Stimulated activated CD4-positive, alpha-beta T cell treated with anti-CD3 and anti-CD28 coated beads, Interleukin-4, amount 100 ng/mL, for 48 hours (primary cell): ENCODE data around the gene MBD5.

Source experiments
- DNase-seq, 2 donors: peaks; one replicate each; pipeline ENCODE4 v3.0.0-alpha.2; 2020; ENCODE audit warnings: low read depth in 2 of 2

Gene MBD5

DNA sequence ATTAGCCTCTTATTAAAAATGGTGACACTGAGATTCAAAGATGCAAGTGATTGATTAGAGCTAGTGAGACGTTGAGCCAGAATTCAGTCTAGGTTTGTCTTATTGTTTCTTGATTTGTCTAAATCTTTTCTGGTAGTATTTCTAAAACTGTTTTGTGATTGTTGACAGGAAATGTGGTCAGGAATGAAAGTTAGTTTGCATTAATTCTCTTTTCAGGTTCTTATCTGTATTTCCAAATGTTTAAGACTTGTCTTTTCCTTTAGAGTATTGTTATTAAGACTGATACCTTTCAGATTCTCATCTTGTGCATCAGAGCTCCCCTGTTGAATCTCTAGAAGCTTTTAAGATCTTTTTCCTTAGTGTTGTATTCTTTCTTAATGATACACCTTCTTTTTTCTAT lies 89.3 kb downstream of the MBD5 start:
- DNase-seq = no peak

DNA sequence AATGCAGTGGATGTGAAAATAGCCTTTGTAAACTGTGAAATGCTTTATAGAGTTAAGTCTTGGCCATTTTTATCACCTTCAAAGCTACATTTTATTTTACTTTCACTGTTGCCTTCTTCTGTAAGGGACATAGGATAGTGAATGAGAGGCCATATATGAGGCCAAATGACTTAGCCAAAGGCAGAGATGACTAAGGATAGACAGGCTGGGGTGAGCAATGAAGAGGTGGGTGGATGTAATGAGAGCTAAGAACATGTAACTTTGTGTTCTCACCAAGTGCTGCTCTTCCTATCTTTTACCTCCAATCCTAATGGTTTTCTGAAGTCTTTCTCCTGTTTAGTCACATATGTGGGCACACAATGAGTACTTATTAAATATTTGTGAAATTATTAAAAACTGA lies 101.9 kb downstream of the MBD5 start:
- no peak for DNase-seq

DNA sequence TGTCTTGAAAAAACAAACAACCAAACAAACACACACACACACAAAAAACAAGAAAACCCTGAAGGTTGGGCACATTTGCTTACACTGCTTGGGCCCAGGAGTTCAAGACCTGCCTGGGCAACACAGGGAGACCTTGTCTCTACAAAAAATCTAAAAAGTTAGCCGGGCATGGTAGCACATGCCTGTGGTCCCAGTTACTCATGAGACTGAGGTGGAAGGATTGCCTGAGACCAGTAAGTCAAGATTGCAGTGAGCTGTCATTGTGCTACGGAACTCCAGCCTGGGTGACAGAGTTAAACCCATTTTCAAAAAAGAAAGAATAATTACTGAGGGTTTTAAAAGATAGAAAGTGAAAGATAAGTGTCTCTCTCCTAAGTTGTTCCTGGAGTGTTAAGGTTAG lies 103.4 kb downstream of the MBD5 start:
- no peak for DNase-seq

DNA sequence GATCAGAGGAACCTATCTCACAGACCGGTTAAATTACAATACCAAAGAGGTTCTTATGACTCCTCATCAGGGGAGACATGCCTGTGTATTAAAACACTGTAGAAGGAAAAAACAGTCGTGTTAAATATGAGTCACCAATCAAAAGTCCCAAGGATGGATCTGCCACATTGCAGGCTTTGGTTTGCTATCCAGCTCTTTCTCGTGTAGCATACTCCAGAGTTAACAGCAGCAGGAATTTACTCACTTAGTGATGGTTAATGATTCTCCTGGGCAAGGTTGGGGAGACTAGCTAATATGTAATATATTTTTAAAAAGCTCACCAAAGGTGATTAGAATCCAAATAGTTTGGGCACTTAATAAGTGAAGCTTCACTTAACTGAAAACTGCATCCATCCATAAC lies 109.7 kb downstream of the MBD5 start:
- no peak for DNase-seq

DNA sequence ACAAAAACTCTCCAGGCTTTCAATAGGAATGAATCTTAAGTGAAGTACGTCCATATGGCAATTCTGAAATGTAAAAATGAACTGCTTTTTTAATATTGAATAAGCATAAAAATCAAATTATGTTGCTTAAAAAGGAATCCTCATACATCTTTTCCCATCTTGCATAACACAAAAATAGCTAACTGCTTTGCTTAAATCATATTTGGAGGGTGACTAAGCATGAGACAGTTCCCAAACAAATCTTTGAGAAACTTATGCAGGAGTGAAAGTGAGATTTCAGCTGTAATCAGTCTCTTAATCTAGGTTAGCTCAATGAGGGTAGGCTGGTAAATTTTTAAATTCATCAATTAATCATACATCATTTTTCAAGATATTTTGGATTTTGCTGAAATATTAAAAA lies 111.5 kb downstream of the MBD5 start:
- DNase-seq = no peak

DNA sequence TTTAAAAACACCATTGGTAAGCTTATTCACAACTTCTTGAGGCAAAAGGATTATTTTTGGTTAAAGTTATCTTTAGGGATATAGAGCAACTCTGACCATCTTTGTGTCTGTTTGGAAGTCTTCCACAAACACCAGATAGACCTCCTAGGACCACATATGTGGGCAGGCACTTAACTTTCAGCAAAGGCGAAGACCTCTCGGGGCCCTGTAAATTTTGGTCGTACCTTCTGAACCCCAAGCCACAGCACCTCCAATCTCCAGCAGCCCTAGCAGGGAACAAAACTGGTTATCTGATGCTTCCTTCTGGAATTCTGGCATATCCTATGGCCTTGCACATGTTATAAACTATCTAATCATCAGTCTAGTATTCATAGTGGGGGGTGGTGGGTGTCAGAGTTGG lies 114.8 kb downstream of the MBD5 start:
- DNase-seq = no peak

DNA sequence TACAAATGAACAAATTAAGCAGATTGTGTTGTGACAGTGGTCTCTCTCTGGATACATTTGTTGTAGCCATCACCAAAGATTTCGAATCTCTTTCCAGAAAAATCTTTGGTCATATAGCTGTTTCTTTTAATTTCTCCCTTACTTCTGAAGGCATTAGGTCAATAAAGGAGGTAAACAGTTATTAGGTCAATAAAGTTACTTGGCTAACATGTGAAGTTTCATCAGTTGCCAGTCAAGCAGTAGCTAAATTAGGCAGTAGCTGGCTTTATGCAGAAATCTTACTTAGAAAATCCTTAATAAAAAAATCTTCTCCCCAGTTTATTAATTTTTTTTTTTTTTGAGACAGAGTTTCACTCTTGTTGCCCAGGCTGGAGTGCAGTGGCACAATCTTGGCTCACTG lies 115.5 kb downstream of the MBD5 start:
- DNase-seq = no peak

DNA sequence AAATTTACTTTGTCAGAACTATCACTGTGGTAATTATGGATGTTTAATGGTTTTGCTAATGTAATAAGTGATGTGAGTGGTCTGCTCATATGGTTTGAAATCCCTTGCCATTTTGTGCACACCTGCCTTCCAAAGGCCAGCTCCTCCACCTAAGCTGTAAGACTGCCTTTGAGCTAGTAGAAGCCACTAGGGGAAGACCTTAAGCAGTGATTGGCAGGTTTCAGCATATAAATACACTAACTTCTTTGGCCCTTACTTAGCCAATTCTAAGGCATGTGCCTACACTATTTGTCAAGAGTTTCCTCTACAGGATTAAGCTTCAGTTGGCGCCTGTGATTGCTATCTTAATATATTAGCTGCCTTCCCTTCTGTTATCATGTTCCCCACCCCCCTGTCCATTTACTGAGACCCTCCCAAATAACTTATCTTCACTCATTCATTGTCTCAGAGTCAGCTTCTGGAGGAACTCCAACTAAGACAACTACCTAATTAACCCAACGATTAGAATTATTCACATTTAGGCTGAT lies 141.1 kb downstream of the MBD5 start:
- DNase-seq = no peak

DNA sequence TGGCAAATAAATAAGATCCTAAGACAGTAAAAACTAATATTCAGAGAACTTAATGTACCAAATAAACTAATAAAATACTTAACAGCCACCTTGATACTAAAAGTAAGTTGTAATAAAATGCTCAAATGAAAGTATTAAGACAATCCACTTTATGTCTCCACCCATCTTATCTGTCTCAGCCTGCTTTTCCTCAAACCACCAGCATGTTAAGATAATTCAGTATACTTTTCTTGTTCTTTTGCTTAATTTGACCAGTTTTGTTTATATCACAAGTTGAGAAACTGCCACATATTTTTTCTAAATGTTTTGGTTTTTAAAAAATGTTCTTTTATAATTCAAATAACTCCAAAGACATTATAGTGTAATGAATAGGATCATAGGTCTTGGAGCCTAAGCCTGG lies 142.0 kb downstream of the MBD5 start:
- no peak for DNase-seq

DNA sequence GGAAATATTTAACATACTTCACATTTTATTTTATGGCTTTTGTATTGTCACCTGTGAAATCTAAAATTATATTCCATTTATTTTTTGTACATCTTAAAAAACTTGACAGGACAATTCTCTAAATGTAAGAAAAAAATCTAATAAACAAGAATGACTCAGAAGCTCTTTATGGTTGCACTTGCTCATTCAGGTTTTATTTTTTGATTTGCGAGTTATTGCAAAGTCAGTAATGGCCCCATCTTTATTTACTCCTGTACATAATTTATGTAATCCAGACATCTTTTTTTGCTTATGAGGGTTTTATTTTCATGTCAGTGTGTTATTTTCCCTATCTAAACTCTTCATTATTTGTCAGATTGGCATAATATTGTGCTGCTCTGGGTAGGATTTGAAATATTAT lies 145.1 kb downstream of the MBD5 start:
- no peak for DNase-seq

DNA sequence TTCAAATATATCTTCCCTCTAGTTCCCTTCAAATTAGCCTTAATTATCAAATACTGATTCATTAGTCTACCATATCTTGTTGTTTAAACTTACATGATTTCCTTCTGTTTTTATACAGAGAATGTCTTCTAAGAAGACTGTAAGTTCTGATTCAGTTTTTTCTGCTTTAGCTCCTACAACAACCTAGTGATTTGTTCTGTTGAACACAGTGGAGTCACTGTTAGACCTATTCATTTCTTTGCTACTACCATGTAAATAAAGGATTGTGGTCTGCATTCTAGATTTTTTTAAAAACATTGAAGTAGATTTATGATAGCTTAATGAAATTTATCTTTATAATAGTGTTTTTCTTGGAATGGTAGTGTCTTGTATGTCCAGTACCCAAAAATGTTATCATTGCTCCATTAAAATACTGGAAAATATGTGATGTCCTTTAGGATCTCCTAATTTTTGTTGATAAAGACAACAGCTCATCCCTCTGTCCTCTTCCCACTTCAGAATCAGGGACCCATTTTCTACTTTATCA lies 146.4 kb downstream of the MBD5 start:
- DNase-seq = no peak

DNA sequence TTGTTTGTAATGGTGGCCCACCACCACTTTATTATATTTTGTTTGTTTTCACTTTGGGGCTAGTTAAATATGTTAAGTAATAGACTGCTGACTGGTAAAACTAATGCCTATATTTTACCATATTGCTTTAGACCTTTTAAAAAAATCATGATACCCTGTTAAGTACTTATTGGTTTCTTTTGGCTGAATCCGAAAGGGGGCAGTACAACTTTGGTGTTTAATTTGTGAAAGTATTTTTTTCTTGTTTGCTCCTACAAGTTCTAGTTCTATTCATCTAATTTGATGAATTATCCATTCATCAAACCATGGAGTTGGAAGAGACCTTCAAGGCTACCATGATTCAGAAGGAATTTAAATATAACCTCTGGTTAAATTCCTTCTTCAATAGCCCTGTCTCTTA lies 147.0 kb downstream of the MBD5 start:
- no peak for DNase-seq

DNA sequence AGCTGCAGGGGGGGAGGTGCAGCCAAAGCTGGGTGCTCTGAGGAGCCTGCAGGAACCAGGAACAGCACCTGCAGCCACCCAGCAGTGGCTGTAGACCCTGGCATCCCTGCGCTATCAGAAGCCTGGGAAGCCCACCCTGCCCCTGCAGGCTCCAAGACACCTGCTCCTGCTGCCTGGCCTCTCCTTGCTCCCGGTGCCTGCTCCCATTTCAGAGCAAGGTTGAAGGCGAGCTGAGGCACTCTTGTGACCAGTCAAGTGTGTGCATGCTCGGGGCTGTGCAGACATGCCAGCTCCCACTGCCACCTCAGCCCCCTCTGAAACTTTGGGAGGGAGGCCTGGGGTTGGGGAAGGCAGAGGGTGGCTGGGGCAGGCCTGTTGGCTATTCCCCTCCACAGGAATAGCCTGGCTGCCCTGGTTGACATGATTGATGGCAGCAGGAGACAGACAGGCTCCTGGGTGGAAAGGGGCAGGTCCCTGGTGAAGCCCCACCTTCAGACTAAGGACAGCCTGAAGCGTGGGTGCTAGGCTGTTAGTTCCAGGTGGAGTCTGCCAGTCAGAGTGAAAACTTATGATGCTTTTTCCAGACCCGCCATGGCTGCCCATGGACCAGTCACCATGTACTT lies 151.4 kb downstream of the MBD5 start:
- DNase-seq = no peak

DNA sequence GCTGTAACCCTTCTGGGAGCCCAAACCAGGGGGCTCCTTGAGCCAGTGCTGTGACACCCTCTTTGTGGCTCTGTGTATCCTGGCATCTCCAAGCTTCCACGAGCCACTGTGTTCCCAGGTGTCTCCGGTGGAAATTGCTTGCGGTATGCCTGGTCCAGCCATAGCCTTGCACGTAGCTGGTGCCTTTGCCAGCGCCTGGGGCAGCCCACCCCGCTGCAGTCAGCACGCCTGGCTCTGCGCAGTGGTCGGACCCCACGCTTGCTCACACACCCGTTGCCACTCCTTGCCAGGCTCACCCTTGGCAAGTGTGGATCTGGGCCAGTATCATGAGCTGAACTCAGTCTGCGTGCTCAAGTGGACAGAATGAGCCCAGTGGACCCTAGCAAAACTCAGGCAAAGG lies 152.3 kb downstream of the MBD5 start:
- no peak for DNase-seq

DNA sequence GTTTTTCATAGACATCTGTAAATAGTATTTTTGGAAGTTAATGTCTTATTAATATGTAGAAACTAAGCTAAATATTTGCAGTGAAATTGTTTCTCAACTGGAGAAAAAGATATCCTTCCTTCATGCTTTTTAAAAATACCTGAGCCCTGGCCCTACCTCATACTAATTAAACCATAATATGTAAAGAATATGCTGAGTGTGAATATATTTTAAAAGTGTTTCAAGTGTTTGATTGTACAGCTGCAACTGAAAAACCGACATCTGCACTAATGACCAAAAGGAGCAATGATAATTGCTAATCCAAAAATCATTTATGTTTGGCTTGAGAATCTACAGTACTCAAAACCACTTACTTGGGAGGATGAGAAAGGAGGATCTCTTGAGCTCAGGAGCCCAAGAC lies 156.7 kb downstream of the MBD5 start:
- DNase-seq = no peak

DNA sequence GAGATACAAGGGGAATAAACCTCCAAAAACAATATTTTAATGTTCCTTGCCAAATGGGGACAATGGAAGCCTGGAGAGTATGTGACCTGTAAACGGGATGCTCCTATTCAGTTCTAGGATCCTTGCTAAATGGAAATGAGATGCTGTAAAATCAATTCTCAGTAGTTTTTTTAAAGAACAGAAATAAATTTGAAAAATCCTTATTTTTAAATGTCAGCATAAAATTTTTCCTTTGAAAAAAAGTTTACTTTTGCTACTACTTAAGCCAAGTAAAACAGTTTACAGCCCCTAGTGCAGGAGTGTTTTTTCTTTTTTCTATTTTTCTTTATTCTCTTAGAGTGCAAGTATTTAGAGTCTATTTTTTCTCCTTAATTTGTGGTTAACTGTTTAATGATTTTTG lies 158.8 kb downstream of the MBD5 start:
- DNase-seq = no peak

DNA sequence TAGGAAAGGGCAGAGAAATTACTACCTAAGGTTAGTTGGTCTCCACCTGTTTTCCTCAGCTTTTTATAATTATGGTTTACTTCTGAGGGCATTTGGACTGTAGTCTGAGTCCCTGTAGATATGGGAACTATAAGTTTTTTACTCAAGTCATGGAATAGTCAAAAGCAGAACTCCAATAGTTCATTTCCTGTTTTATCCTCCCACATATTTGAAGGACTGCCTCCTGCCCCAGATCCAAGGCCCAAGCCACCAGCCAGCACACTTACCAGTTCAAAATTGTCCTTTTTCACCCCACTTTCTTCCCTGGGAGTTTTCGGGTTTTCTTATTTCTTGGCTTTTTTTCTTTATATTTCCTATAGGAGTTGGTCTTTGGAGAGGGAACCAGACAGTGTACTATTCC lies 164.1 kb downstream of the MBD5 start:
- no peak for DNase-seq

DNA sequence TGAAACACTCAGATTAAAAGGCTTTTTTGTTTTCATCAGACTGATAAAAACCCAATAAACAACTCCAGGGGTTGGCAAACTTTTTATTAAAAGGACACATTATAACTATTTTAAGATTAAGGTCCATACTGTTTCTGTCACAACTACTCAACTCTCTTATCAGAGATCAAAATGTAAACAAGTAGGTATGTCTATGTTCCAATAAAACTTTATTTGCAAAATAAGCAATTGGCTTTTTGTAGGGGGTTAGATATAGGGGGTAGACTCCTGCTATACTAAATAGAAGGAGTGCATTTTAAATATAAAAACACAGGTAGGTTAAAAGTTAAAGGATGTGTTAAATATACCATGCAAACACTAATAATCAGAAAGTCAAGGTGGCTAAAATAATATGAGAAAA lies 174.0 kb downstream of the MBD5 start:
- no peak for DNase-seq

DNA sequence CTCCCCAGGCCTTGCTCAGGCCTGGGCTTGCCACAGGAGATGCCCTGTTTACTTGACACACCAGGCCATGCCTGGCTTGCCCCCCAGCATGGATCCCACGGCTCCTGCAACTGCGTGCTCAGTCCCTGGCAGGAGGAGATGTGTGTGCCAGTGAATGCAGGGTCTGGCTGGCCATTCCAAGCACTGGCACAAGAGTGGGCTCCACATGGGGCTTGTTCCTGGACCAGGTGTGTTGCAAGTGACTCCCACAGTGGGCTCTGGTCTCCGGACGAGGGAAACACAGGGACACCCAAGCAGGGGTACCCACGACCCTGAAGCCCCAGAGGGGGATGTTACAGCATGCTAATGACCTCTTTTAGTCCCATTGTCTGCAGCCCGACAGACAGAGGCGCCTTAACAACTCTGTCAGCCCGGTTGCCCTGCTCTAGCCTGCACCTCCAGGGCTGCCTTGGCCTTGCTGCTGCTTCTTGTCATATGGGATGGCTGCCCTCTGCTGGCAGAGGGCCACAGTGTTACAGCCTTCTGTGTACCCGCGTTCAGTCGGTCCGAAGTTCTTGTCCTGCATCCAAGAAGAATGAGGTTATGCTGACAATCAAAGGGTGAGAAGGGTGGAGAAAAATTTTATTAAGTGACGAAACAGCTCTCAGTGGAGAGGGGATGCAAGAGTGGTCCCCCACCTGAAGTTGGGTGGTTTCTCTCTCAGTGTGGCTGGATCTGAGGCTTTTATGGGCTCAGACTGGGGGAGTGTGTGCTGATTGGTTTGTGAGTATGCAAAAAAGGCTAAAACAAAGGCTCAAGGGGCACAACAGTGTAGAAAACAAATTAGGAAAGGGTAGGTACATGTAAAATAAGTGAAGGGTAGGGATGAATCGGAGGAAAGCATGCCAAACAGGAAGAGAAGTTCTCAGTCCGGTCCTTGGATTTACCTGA lies 180.4 kb downstream of the MBD5 start:
- peak; percentile 9 to 25 for DNase-seq

DNA sequence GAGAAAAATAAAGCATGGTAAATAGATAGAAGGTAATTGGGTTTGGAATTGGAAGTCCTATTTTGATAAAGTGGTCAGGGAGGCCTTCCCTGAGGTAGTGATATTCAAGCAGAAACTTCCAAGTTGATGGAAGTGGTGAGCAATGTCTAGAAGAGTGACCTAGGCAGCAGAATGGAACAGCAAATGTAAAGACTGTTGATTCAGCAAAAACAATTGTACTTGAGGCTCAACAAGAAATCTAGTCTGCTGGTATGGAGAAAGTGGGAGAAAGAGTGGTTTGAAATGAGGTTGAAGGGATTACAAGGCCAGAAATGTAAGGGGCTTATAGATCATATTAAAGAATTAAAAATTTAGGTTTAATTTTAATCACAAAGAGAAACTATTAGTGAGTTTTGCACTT lies 181.3 kb downstream of the MBD5 start:
- no peak for DNase-seq

DNA sequence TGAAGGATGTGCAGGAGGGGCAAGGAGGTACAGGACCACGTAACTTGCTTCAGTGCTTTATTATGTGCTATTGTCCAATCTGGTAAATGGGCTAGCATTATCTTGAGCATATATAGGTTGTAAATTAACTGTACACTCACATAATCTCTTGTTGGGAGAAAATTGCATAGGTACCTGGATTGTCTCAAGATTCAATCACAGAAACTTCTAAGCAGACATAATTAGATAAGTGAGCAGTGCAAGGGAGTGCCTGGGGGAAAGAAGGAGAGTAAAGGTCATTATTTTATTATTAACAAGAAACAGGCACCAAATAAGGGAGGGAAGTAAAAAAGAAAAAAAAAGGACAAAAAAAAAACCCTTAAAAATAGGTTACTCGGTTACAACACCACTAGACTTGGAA lies 186.2 kb downstream of the MBD5 start:
- no peak for DNase-seq

DNA sequence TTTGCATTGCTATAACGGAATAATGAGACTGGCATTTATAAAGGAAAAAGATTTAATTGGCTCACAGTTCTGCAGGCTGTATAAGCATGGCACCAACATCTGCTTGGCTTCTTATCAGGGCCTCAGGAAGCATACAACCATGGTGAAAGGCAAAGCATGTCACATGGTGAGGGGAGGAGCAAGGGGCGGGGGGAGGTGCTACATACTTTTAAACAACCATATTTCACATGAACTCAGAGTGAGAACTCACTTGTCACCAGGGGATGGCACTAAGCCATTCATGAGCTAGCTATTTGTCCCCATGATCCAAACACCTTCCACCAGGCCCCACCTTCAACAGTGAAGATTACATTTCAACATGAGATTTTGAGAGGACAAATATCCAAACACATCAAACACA lies 188.7 kb downstream of the MBD5 start:
- no peak for DNase-seq
